ENCODE data around the gene ZNF574. TPM values are rescaled to one million over a fixed set of nuclear protein-coding genes. Genes with fewer than 3 reads are reported as not detected.
A peak's percentile ranks its signal among the peaks of the same experiment; 100 is the strongest.
"Not testable (repeated sequence)": the region's sequence is repeated elsewhere in the genome, so short reads cannot be mapped to it uniquely, and the experiment has no call there.

Gene ZNF574
- total RNA-seq, 1 donor from 2014 or later: 17.3 TPM

- no peak for DNase-seq (ENCODE audit: low read depth)
- H3K27me3 ChIP-seq (ENCODE audit: control insufficient read depth, insufficient read depth, low read length): no peaks in the 10 kb centered on the region
- no peak overlapping the region for H3K4me3 ChIP-seq (ENCODE audit: low read depth, low read length)
- H3K36me3 ChIP-seq (ENCODE audit: control insufficient read depth, insufficient read depth, low read length): peaks cover 1% of the 10 kb centered on the region
- no peak for TF ChIP-seq CTCF (IDR thresholded peaks at IDR 0.05; ENCODE audit: insufficient read depth, low read length, poor library complexity, severe bottlenecking)
These were observed 42.6 kb upstream of the ZNF574 start for GRCh38 chr19:42033413-42033812.

- not testable (repeated sequence) for H3K4me3 ChIP-seq (ENCODE audit: low read depth, low read length); H3K27me3 ChIP-seq (ENCODE audit: control insufficient read depth, insufficient read depth, low read length); H3K36me3 ChIP-seq (ENCODE audit: control insufficient read depth, insufficient read depth, low read length)
- peak; percentile 84 for TF ChIP-seq CTCF (IDR thresholded peaks at IDR 0.05; ENCODE audit: insufficient read depth, low read length, poor library complexity, severe bottlenecking)
- DNase-seq (ENCODE audit: low read depth): peak; percentile 39
These were observed 41.1 kb upstream of the ZNF574 start for GRCh38 chr19:42034640-42035391.

GRCh38 chr19:42037649-42038048 lies 38.3 kb upstream of the ZNF574 start:
- TF ChIP-seq CTCF (IDR thresholded peaks at IDR 0.05; ENCODE audit: insufficient read depth, low read length, poor library complexity, severe bottlenecking): no peak
- H3K36me3 ChIP-seq (ENCODE audit: control insufficient read depth, insufficient read depth, low read length): no peaks in the 10 kb centered on the region
- no peaks in the 10 kb centered on the region for H3K27me3 ChIP-seq (ENCODE audit: control insufficient read depth, insufficient read depth, low read length)
- DNase-seq (ENCODE audit: low read depth): no peak
- H3K4me3 ChIP-seq (ENCODE audit: low read depth, low read length): no peak overlapping the region

GRCh38 chr19:42038666-42039065 lies 37.3 kb upstream of the ZNF574 start:
- Histone ChIP-seq H3K36me3 (ENCODE audit: control insufficient read depth, insufficient read depth, low read length) (no peaks in the 10 kb centered on the region), H3K27me3 (ENCODE audit: control insufficient read depth, insufficient read depth, low read length) (no peaks in the 10 kb centered on the region), H3K4me3 (ENCODE audit: low read depth, low read length) (no peak overlapping the region)
- no peak for DNase-seq (ENCODE audit: low read depth)
- no peak for TF ChIP-seq CTCF (IDR thresholded peaks at IDR 0.05; ENCODE audit: insufficient read depth, low read length, poor library complexity, severe bottlenecking)

GRCh38 chr19:42040031-42040430 lies 35.9 kb upstream of the ZNF574 start:
- no peaks in the 10 kb centered on the region for H3K27me3 ChIP-seq (ENCODE audit: control insufficient read depth, insufficient read depth, low read length)
- no peak for DNase-seq (ENCODE audit: low read depth)
- no peak for TF ChIP-seq CTCF (IDR thresholded peaks at IDR 0.05; ENCODE audit: insufficient read depth, low read length, poor library complexity, severe bottlenecking)
- H3K36me3 ChIP-seq (ENCODE audit: control insufficient read depth, insufficient read depth, low read length): no peaks in the 10 kb centered on the region
- H3K4me3 ChIP-seq (ENCODE audit: low read depth, low read length): no peak overlapping the region

GRCh38 chr19:42040491-42040890 lies 35.5 kb upstream of the ZNF574 start:
- not testable (repeated sequence) for DNase-seq (ENCODE audit: low read depth); H3K4me3 ChIP-seq (ENCODE audit: low read depth, low read length); H3K27me3 ChIP-seq (ENCODE audit: control insufficient read depth, insufficient read depth, low read length); H3K36me3 ChIP-seq (ENCODE audit: control insufficient read depth, insufficient read depth, low read length)

All from kidney epithelial cell (primary cell).